PC-9 (cell line): ENCODE data around the gene PC. TPM values are rescaled to one million over a fixed set of nuclear protein-coding genes. Genes with fewer than 3 reads are reported as not detected.

Experiments
- BruUV-seq: library from RNA; stranded (reverse); fragments of 400-500 nt; replicated peaks from 2 replicates; lab custom pipeline; 2021; lab: Mats Ljungman, UMichigan
- CTCF ChIA-PET: fragments of 300-600 bp; sonication (Branson Sonifier 250); formaldehyde crosslinking; loops from one replicate; lab custom pipeline; 2022; ENCODE audit warnings: antibody characterized with exemption; lab: Charles Lee
- POLR2A ChIA-PET: fragments of 300-600 bp; sonication (Branson Sonifier 250); formaldehyde crosslinking; loops from one replicate; lab custom pipeline; 2022; ENCODE audit warnings: antibody characterized with exemption; ENCODE audit not compliant: unreplicated experiment; lab: Charles Lee
- DNase-seq, 2 experiments: peaks; one replicate each; pipeline versions ENCODE4 v3.0.0 to v3.0.0-alpha.2; 2015 to 2022; ENCODE audit warnings: mixed read lengths in 1 of 2
- H2AFZ ChIP-seq: fragments of 200-600 bp; sonication (generic); 2 replicates; pipeline ENCODE4 v1.8.1; 2017; ENCODE audit warnings: antibody characterized with exemption
- H3F3A ChIP-seq: fragments of 200-600 bp; sonication (generic); 2 replicates; pipeline ENCODE4 v1.8.1; 2017; ENCODE audit warnings: antibody characterized with exemption, mild to moderate bottlenecking, low read depth; ENCODE audit not compliant: insufficient read depth
- H3K27ac ChIP-seq: fragments of 200-600 bp; sonication (generic); 2 replicates; pipeline ENCODE4 v1.6.1; 2016; ENCODE audit warnings: mixed run types
- H3K27me3 ChIP-seq: fragments of 200-600 bp; sonication (generic); 2 replicates; pipeline ENCODE4 v1.6.1; 2016; ENCODE audit warnings: low read depth, mixed run types; ENCODE audit not compliant: insufficient read depth
- H3K36me3 ChIP-seq: fragments of 200-600 bp; sonication (generic); 2 replicates; pipeline ENCODE4 v1.6.1; 2016; ENCODE audit warnings: low read depth, mixed run types
- H3K4me1 ChIP-seq: fragments of 200-600 bp; sonication (generic); replicated peaks from 2 replicates; pipeline ENCODE4 v1.6.1; 2016; ENCODE audit warnings: mixed run types; ENCODE audit not compliant: insufficient read depth
- H3K4me2 ChIP-seq: fragments of 200-600 bp; sonication (generic); 2 replicates; pipeline ENCODE4 v1.6.1; 2017; ENCODE audit warnings: mixed run types
- H3K4me3 ChIP-seq: fragments of 200-600 bp; sonication (generic); 2 replicates; pipeline ENCODE4 v1.6.1; 2016; ENCODE audit warnings: mixed run types
- H3K79me2 ChIP-seq: fragments of 200-600 bp; sonication (generic); 2 replicates; pipeline ENCODE4 v1.6.1; 2017; ENCODE audit warnings: low read depth, mixed run types
- H3K9me2 ChIP-seq: fragments of 200-600 bp; sonication (generic); 2 replicates; pipeline ENCODE4 v1.8.1; 2017; ENCODE audit warnings: mild to moderate bottlenecking; ENCODE audit not compliant: insufficient read depth
- H3K9me3 ChIP-seq: fragments of 200-600 bp; sonication (generic); 2 replicates; pipeline ENCODE4 v1.8.1; 2016; ENCODE audit warnings: low read depth; ENCODE audit not compliant: insufficient read depth
- H4K20me1 ChIP-seq: fragments of 200-600 bp; sonication (generic); 2 replicates; pipeline ENCODE4 v1.8.1; 2017; ENCODE audit not compliant: insufficient read depth
- CTCF ChIP-seq: fragments of 200-600 bp; sonication (generic); conservative IDR thresholded peaks from 2 replicates; pipeline ENCODE4 v1.6.1; 2017; ENCODE audit warnings: mixed run types, antibody characterized with exemption, mild to moderate bottlenecking, moderate library complexity
- EZH2 ChIP-seq: fragments of 200-600 bp; sonication (generic); IDR thresholded peaks from 2 replicates; pipeline ENCODE4 v1.8.0; 2017; ENCODE audit warnings: antibody characterized with exemption, low read depth
- intact Hi-C: fragments of 100-400 bp; cut with micrococcal nuclease; formaldehyde crosslinking; loops from one replicate; pipeline ENCODE4 v1.10.0; 2022; ENCODE audit not compliant: unreplicated experiment
- total RNA-seq: library from RNA; stranded (reverse); gene quantifications from 2 replicates; pipeline ENCODE4 v1.2.3, GENCODE V29; 2021

Gene PC
- total RNA-seq, 1 experiment from 2014 or later: 38.9 TPM

GRCh38 chr11:66950112-66950535 lies 8.1 kb downstream of the PC start:
- H3K79me2 ChIP-seq: 0 out of 2 replicates have a peak, but pooled peaks cover 4% of the 10 kb centered on the region
- peaks cover 18% of the 10 kb centered on the region for H3K4me1 ChIP-seq
- no TSS peak for BruUV-seq
- H3K9me2 ChIP-seq: no peaks in the 10 kb centered on the region
- peak; percentile 94 to 99 for DNase-seq
- no peak overlapping the region for H2AFZ ChIP-seq
- intact Hi-C loops: loop anchor here (1.0 to 10.0 kb wide), 5 partner anchors 8 to 365 kb away; partner anchors contain the start of gene PC
- H4K20me1 ChIP-seq: no peaks in the 10 kb centered on the region
- peak overlapping the region; percentile 72 for H3K27ac ChIP-seq
- H3K4me2 ChIP-seq: peak overlapping the region; percentile 37
- H3K4me3 ChIP-seq: no peak overlapping the region
- no peaks in the 10 kb centered on the region for H3K36me3 ChIP-seq
- H3K9me3 ChIP-seq: no peaks in the 10 kb centered on the region
- H3F3A ChIP-seq: peaks cover 23% of the 10 kb centered on the region
- TF ChIP-seq CTCF: no peak
- TF ChIP-seq EZH2: no peak
- no peaks in the 10 kb centered on the region for H3K27me3 ChIP-seq
- POLR2A ChIA-PET: interaction anchor here (0.5 to 0.7 kb wide), 4 partner anchors 59 to 470 kb away, joined by 3 to 4 read pairs (median 3); no protein-coding TSS in a partner anchor
- CTCF ChIA-PET: interaction anchor here (0.6 kb wide), 1 partner anchor 67 kb away, joined by 4 read pairs; no protein-coding TSS in a partner anchor

- no peak overlapping the region for H3K4me2 ChIP-seq
- H3K9me3 ChIP-seq: 0 out of 2 replicates have a peak, but pooled peaks cover 4% of the 10 kb centered on the region
- no peaks in the 10 kb centered on the region for H3K79me2 ChIP-seq
- no peaks in the 10 kb centered on the region for H3K9me2 ChIP-seq
- no peaks in the 10 kb centered on the region for H4K20me1 ChIP-seq
- peaks cover 26% of the 10 kb centered on the region for H3K4me1 ChIP-seq
- no peak overlapping the region for H3K4me3 ChIP-seq
- peaks cover 30% of the 10 kb centered on the region; the same call in 1 of the 2 replicates for H3F3A ChIP-seq
- CTCF ChIA-PET: no interaction called here
- H3K36me3 ChIP-seq: no peaks in the 10 kb centered on the region
- POLR2A ChIA-PET: no interaction called here
- no TSS peak for BruUV-seq
- no peak overlapping the region for H3K27ac ChIP-seq
- H2AFZ ChIP-seq: no peak overlapping the region
- TF ChIP-seq CTCF (no peak), EZH2 (no peak)
- intact Hi-C loops: no loop called here
- DNase-seq: no peak
- H3K27me3 ChIP-seq: no peaks in the 10 kb centered on the region
These were observed 19.5 kb downstream of the PC start for GRCh38 chr11:66938582-66939135.

GRCh38 chr11:66937193-66937733 lies 20.9 kb downstream of the PC start:
- intact Hi-C loops: no loop called here

More at GRCh38 chr11:66937193-66937733, 20.9 kb downstream of the PC start:
- Histone ChIP-seq H3K79me2 (no peaks in the 10 kb centered on the region), H3K27me3 (no peaks in the 10 kb centered on the region), H3F3A (peaks cover 30% of the 10 kb centered on the region; the same call in 1 of the 2 replicates), H4K20me1 (no peaks in the 10 kb centered on the region), H3K4me3 (no peak overlapping the region), H3K4me2 (no peak overlapping the region), H2AFZ (no peak overlapping the region), H3K4me1 (peaks cover 26% of the 10 kb centered on the region), H3K27ac (no peak overlapping the region), H3K36me3 (no peaks in the 10 kb centered on the region), H3K9me3 (0 out of 2 replicates have a peak, but pooled peaks cover 4% of the 10 kb centered on the region), H3K9me2 (no peaks in the 10 kb centered on the region)
- ChIA-PET POLR2A (interaction anchor here (0.7 kb wide), 1 partner anchor 45 kb away, joined by 4 read pairs; no protein-coding TSS in a partner anchor), CTCF (no interaction called here)
- TF ChIP-seq CTCF: no peak
- TF ChIP-seq EZH2: no peak
- no TSS peak for BruUV-seq
- DNase-seq: no peak
